HEK293 (cell line): Measurements from ENCODE around the gene SYNDIG1.

ENCODE experiments used
- CTCF ChIA-PET: fragments of 350-600 bp; formaldehyde crosslinking; extraction: SDS; loops from one replicate; lab custom pipeline; 2021; ENCODE audit warnings: antibody characterized with exemption; lab: Yijun Ruan, JAX
- POLR2A ChIA-PET: fragments of 300-600 bp; formaldehyde crosslinking; extraction: SDS; loops from one replicate; lab custom pipeline; 2020; ENCODE audit warnings: antibody characterized with exemption, inconsistent platforms; lab: Yijun Ruan, JAX
- H3K27ac ChIP-seq: fragments of 200-500 bp; sonication (Bioruptor generic); 2 replicates; pipeline ENCODE4 v1.5.1; 2014; ENCODE audit warnings: low read depth, low read length, control low read depth, inconsistent platforms; ENCODE audit errors: extremely low read depth
- H3K36me3 ChIP-seq, 2 experiments: fragments of 200-500 bp in 1 of 2; sonication (Bioruptor generic) in 1 of 2; 1 replicate in 1 of 2; 2 replicates in 1 of 2; pipeline ENCODE4 v1.5.1; 2014 to 2017; ENCODE audit warnings: inconsistent platforms in 2 of 2, low read length in 2 of 2; ENCODE audit not compliant: control insufficient read depth in 2 of 2, insufficient read depth in 1 of 2
- H3K4me1 ChIP-seq: fragments of 200-500 bp; sonication (Bioruptor generic); 2 replicates; pipeline ENCODE4 v1.5.1; 2014; ENCODE audit warnings: mild to moderate bottlenecking, low read length, inconsistent platforms; ENCODE audit not compliant: control insufficient read depth, insufficient read depth
- H3K4me3 ChIP-seq: 2 replicates; pipeline ENCODE4 v1.5.1; 2011; ENCODE audit warnings: low read depth, mild to moderate bottlenecking, control low read depth, low read length, moderate library complexity
- H3K9me3 ChIP-seq: fragments of 200-500 bp; sonication (Bioruptor generic); 2 replicates; pipeline ENCODE4 v1.5.1; 2014; ENCODE audit warnings: low read depth, low read length, inconsistent platforms; ENCODE audit not compliant: control insufficient read depth, insufficient read depth
- PRDM1 ChIP-seq: fragments of 450-650 bp; formaldehyde crosslinking; IDR thresholded peaks from 2 replicates; pipeline ENCODE4; 2016; ENCODE audit warnings: missing biosample characterization, missing genetic modification characterization
- SETDB1 ChIP-seq: IDR thresholded peaks from one replicate; pipeline ENCODE4 v1.6.1; 2017; ENCODE audit warnings: mild to moderate bottlenecking, low read length, moderate library complexity, mixed read lengths; ENCODE audit not compliant: insufficient read length
- TCF7L2 ChIP-seq: IDR thresholded peaks from 2 replicates; pipeline ENCODE4 v1.6.1; 2011; ENCODE audit warnings: low read depth, mild to moderate bottlenecking, inconsistent platforms, low read length, moderate library complexity, borderline replicate concordance
- YY1 ChIP-seq: fragments of 450-650 bp; formaldehyde crosslinking; IDR thresholded peaks from 2 replicates; pipeline ENCODE4 v1.5.1; 2018; ENCODE audit warnings: missing biosample characterization, missing genetic modification characterization
- ZBTB17 ChIP-seq: fragments of 450-650 bp; formaldehyde crosslinking; IDR thresholded peaks from 2 replicates; pipeline ENCODE4 v1.5.1; 2016; ENCODE audit warnings: missing biosample characterization, missing genetic modification characterization
- ZNF121 ChIP-seq: fragments of 450-650 bp; formaldehyde crosslinking; IDR thresholded peaks from 2 replicates; pipeline ENCODE4 v1.5.1; 2016; ENCODE audit warnings: missing biosample characterization, missing genetic modification characterization
- ZNF391 ChIP-seq: fragments of 450-650 bp; formaldehyde crosslinking; IDR thresholded peaks from 2 replicates; pipeline ENCODE4 v1.5.1; 2016; ENCODE audit warnings: low read depth, missing biosample characterization, missing genetic modification characterization, borderline replicate concordance
- ZNF433 ChIP-seq: fragments of 450-650 bp; formaldehyde crosslinking; IDR thresholded peaks from 2 replicates; pipeline ENCODE4 v1.5.1; 2016; ENCODE audit warnings: missing biosample characterization, missing genetic modification characterization, low read depth
- ZNF621 ChIP-seq: fragments of 450-650 bp; formaldehyde crosslinking; IDR thresholded peaks from 2 replicates; pipeline ENCODE4 v1.5.1; 2017; ENCODE audit warnings: missing biosample characterization, missing genetic modification characterization
- ZNF747 ChIP-seq: fragments of 450-650 bp; formaldehyde crosslinking; IDR thresholded peaks from 2 replicates; pipeline ENCODE4 v1.5.1; 2016; ENCODE audit warnings: missing biosample characterization, missing genetic modification characterization
- ZNF791 ChIP-seq: fragments of 450-650 bp; formaldehyde crosslinking; IDR thresholded peaks from 2 replicates; pipeline ENCODE4 v1.5.1; 2016; ENCODE audit warnings: missing biosample characterization, missing genetic modification characterization
- TF ChIP-seq, protein P1 (sequence below): fragments of 450-650 bp; formaldehyde crosslinking; IDR thresholded peaks from 2 replicates; pipeline ENCODE4 v1.5.1; 2016; ENCODE audit warnings: missing biosample characterization, missing genetic modification characterization
- TF ChIP-seq, protein P2 (sequence below): fragments of 450-650 bp; formaldehyde crosslinking; IDR thresholded peaks from 2 replicates; pipeline ENCODE4 v1.5.1; 2017; ENCODE audit warnings: missing biosample characterization, missing genetic modification characterization
- TF ChIP-seq, protein P3 (sequence below): IDR thresholded peaks from 2 replicates; pipeline ENCODE4 v1.6.1; 2011; ENCODE audit warnings: mild to moderate bottlenecking, low read depth, low read length, borderline replicate concordance
- TF ChIP-seq, protein P4 (sequence below): fragments of 450-650 bp; formaldehyde crosslinking; IDR thresholded peaks from 2 replicates; pipeline ENCODE4 v1.5.1; 2016; ENCODE audit warnings: missing biosample characterization, missing genetic modification characterization
- TF ChIP-seq, protein P5 (sequence below): fragments of 450-650 bp; formaldehyde crosslinking; IDR thresholded peaks from 2 replicates; pipeline ENCODE4 v1.5.1; 2016; ENCODE audit warnings: missing biosample characterization, missing genetic modification characterization
- TF ChIP-seq, protein P6 (sequence below): fragments of 450-650 bp; formaldehyde crosslinking; IDR thresholded peaks from 2 replicates; pipeline ENCODE4 v1.5.1; 2016; ENCODE audit warnings: missing biosample characterization, missing genetic modification characterization

SYNDIG1 gene

DNA sequence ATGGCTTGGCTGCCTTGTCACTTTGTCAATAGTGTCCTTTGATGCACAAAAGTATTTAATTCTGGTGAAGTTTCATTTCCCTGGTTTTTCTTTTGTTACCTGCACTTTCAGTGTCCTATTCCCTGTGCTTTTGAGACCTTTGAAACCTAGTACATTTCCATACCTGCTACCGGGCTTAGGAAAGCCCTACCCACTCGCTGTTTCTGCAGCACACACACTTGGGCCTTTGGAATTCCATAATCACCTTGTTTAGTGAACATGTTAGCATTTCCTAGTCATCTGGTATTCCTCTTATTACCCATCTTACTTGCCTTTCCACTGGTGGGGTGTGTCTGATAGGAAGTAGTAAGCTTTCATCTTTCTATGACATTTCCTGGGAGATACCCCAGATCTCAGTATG, 19.3 kb upstream of the SYNDIG1 start:
- Histone ChIP-seq H3K27ac (no peak overlapping the region), H3K4me3 (no peak overlapping the region), H3K36me3 (no peaks in the 10 kb centered on the region), H3K4me1 (no peaks in the 10 kb centered on the region), H3K9me3 (no peaks in the 10 kb centered on the region)
- CTCF ChIA-PET: interaction anchor here (0.6 kb wide), 1 partner anchor 333 kb away, joined by 5 read pairs; no protein-coding TSS in a partner anchor
- POLR2A ChIA-PET: no interaction called here
- TF ChIP-seq, protein P1, sequence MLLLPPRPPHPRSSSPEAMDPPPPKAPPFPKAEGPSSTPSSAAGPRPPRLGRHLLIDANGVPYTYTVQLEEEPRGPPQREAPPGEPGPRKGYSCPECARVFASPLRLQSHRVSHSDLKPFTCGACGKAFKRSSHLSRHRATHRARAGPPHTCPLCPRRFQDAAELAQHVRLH: no peak
- TF ChIP-seq ZNF391 (tag by site-specific recombination): no peak
- no peak for TF ChIP-seq ZNF433 (tag by site-specific recombination)
- TF ChIP-seq SETDB1: no peak
- no peak for TF ChIP-seq ZNF121 (tag by site-specific recombination)
- TF ChIP-seq PRDM1 (tag by site-specific recombination): no peak
- no peak for TF ChIP-seq TCF7L2
- TF ChIP-seq YY1 (tag by site-specific recombination): no peak
- TF ChIP-seq, protein P2, sequence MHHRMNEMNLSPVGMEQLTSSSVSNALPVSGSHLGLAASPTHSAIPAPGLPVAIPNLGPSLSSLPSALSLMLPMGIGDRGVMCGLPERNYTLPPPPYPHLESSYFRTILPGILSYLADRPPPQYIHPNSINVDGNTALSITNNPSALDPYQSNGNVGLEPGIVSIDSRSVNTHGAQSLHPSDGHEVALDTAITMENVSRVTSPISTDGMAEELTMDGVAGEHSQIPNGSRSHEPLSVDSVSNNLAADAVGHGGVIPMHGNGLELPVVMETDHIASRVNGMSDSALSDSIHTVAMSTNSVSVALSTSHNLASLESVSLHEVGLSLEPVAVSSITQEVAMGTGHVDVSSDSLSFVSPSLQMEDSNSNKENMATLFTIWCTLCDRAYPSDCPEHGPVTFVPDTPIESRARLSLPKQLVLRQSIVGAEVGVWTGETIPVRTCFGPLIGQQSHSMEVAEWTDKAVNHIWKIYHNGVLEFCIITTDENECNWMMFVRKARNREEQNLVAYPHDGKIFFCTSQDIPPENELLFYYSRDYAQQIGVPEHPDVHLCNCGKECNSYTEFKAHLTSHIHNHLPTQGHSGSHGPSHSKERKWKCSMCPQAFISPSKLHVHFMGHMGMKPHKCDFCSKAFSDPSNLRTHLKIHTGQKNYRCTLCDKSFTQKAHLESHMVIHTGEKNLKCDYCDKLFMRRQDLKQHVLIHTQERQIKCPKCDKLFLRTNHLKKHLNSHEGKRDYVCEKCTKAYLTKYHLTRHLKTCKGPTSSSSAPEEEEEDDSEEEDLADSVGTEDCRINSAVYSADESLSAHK: no peak

DNA sequence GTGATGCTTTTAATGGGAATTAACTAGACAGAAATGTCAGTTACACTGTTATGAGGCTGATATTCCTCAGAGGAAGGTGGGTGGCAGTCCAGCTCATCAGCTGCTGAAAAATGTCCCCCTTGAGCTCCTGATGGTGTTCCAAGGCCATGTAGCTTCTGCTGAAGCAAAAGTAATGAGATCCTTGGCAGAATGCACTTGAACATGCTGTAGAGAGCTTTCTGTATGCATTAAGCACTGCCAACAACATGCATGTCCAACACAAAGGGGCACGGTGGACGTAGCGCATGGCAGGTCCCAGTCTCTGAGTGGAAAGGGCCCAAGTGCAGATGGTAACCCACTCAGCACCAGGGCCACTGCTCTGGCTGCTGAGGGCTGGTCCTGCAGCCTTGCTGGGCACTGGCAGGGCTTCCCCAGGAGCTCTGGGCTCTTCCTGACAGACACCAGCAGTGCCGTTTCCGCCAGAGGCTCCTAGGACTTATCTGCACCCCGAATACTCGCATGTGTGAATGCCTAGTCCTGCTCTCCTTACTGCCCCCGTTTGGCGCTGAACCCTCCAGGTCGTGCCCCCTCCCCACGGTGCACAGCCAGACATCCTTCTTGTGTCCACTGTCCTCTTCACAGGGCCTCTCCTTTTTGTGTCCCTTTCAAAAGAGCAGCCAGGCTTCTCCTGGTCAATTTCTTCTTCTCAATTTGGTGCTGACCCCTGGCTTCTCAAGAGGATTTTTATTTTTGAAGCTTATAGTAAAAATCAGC, 18.6 kb upstream of the SYNDIG1 start:
- ChIA-PET POLR2A (no interaction called here), CTCF (interaction anchor here (0.6 kb wide), 1 partner anchor 333 kb away, joined by 5 read pairs; no protein-coding TSS in a partner anchor)
- Histone ChIP-seq H3K27ac (no peak overlapping the region), H3K4me3 (no peak overlapping the region), H3K4me1 (no peaks in the 10 kb centered on the region), H3K36me3 (no peaks in the 10 kb centered on the region), H3K9me3 (no peaks in the 10 kb centered on the region)
- TF ChIP-seq ZNF747 (tag by site-specific recombination) (no peak), ZNF791 (tag by site-specific recombination) (no peak), ZNF621 (tag by site-specific recombination) (no peak), ZBTB17 (tag by site-specific recombination) (no peak)
- TF ChIP-seq, protein P3, sequence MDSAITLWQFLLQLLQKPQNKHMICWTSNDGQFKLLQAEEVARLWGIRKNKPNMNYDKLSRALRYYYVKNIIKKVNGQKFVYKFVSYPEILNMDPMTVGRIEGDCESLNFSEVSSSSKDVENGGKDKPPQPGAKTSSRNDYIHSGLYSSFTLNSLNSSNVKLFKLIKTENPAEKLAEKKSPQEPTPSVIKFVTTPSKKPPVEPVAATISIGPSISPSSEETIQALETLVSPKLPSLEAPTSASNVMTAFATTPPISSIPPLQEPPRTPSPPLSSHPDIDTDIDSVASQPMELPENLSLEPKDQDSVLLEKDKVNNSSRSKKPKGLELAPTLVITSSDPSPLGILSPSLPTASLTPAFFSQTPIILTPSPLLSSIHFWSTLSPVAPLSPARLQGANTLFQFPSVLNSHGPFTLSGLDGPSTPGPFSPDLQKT: no peak
- TF ChIP-seq, protein P4, sequence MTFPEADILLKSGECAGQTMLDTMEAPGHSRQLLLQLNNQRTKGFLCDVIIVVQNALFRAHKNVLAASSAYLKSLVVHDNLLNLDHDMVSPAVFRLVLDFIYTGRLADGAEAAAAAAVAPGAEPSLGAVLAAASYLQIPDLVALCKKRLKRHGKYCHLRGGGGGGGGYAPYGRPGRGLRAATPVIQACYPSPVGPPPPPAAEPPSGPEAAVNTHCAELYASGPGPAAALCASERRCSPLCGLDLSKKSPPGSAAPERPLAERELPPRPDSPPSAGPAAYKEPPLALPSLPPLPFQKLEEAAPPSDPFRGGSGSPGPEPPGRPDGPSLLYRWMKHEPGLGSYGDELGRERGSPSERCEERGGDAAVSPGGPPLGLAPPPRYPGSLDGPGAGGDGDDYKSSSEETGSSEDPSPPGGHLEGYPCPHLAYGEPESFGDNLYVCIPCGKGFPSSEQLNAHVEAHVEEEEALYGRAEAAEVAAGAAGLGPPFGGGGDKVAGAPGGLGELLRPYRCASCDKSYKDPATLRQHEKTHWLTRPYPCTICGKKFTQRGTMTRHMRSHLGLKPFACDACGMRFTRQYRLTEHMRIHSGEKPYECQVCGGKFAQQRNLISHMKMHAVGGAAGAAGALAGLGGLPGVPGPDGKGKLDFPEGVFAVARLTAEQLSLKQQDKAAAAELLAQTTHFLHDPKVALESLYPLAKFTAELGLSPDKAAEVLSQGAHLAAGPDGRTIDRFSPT: no peak
- TF ChIP-seq, protein P5, sequence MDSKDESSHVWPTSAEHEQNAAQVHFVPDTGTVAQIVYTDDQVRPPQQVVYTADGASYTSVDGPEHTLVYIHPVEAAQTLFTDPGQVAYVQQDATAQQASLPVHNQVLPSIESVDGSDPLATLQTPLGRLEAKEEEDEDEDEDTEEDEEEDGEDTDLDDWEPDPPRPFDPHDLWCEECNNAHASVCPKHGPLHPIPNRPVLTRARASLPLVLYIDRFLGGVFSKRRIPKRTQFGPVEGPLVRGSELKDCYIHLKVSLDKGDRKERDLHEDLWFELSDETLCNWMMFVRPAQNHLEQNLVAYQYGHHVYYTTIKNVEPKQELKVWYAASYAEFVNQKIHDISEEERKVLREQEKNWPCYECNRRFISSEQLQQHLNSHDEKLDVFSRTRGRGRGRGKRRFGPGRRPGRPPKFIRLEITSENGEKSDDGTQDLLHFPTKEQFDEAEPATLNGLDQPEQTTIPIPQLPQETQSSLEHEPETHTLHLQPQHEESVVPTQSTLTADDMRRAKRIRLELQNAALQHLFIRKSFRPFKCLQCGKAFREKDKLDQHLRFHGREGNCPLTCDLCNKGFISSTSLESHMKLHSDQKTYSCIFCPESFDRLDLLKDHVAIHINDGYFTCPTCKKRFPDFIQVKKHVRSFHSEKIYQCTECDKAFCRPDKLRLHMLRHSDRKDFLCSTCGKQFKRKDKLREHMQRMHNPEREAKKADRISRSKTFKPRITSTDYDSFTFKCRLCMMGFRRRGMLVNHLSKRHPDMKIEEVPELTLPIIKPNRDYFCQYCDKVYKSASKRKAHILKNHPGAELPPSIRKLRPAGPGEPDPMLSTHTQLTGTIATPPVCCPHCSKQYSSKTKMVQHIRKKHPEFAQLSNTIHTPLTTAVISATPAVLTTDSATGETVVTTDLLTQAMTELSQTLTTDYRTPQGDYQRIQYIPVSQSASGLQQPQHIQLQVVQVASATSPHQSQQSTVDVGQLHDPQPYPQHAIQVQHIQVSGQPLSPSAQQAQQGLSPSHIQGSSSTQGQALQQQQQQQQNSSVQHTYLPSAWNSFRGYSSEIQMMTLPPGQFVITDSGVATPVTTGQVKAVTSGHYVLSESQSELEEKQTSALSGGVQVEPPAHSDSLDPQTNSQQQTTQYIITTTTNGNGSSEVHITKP (tag by site-specific recombination): no peak
- TF ChIP-seq, protein P6, sequence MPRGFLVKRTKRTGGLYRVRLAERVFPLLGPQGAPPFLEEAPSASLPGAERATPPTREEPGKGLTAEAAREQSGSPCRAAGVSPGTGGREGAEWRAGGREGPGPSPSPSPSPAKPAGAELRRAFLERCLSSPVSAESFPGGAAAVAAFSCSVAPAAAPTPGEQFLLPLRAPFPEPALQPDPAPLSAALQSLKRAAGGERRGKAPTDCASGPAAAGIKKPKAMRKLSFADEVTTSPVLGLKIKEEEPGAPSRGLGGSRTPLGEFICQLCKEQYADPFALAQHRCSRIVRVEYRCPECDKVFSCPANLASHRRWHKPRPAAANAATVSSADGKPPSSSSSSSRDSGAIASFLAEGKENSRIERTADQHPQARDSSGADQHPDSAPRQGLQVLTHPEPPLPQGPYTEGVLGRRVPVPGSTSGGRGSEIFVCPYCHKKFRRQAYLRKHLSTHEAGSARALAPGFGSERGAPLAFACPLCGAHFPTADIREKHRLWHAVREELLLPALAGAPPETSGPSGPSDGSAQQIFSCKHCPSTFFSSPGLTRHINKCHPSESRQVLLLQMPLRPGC: no peak
